Motor neuron (in vitro differentiated cells): ENCODE data around the gene LDLRAD4. TPM values are rescaled to one million over a fixed set of nuclear protein-coding genes. Genes with fewer than 3 reads are reported as not detected.

Source experiments
- ATAC-seq, 8 experiments: fragments of 200-7000 bp; cut with Tn5 transposase; replicated peaks in 6 of 8; 2 replicates each; pipeline ENCODE4 v1.8.0; 2021; ENCODE audit warnings: mild to moderate bottlenecking in 8 of 8, moderate library complexity in 8 of 8
- H3K27ac ChIP-seq, 2 donors: fragments of 250-450 bp; sonication (Bioruptor Pico); 2 replicates each; pipeline ENCODE4 v1.9.0; 2021; ENCODE audit warnings: antibody characterized with exemption in 2 of 2, mild to moderate bottlenecking in 2 of 2, moderate library complexity in 1 of 2
- H3K4me1 ChIP-seq, 2 donors: fragments of 250-450 bp; sonication (Bioruptor Pico); replicated peaks in 1 of 2; 2 replicates each; pipeline ENCODE4 v1.6.1; 2021; ENCODE audit warnings: antibody characterized with exemption in 2 of 2, mild to moderate bottlenecking in 2 of 2, moderate library complexity in 1 of 2
- H3K4me3 ChIP-seq, 5 donors: fragments of 250-450 bp; sonication (Bioruptor Pico); 2 replicates each; pipeline ENCODE4 v1.9.0; 2021; ENCODE audit warnings: antibody characterized with exemption in 5 of 5, mild to moderate bottlenecking in 5 of 5, moderate library complexity in 4 of 5
- WGBS, 10 experiments: fragments of 450-650 bp; shearing (Covaris generic); methylation state at CpG; one replicate each; pipeline ENCODE4 v1.0.0; 2022; 5-methylcytosine and 5-hydroxymethylcytosine counted together
- in situ Hi-C, 9 experiments: fragments of 400-800 bp; cut with MboI; loops; one replicate each; pipeline ENCODE4 v1.15.0; 2021; ENCODE audit warnings: low sequenced_read_pairs in 9 of 9, low pct_unique_long_range_greater_than_20kb in 2 of 9; ENCODE audit not compliant: unreplicated experiment in 9 of 9
- total RNA-seq, 8 experiments: library from RNA; unstranded; fragments of 300-600 nt; gene quantifications; 2 replicates each; pipeline versions ENCODE4 v1.2.3 to v1.2.4, GENCODE V29; 2022

The LDLRAD4 gene
- total RNA-seq, 8 experiments from 2014 or later = 0.25 to 39.8 (median 1.8) TPM

DNA sequence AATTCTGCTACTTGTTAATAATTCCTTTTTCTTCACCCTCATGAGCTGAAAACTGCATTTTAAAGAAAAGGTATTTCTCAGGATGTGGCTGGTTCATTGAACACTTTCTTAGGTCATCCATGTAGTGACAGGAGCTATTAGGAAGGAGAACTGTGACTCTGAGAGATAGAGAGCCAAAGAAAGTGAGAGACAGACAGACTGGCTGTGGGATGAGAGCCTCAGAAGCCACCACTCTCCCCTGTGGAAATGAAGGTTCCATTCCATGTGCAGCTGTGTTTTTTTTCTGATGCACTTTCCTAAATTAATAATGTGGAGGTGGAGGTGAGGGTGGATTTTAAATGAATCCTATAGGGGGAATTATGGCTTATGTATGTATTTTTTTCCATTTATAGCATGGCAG lies 394.5 kb downstream of the LDLRAD4 start:
- ATAC-seq = no peak
- in situ Hi-C loops = no loop called here
- Histone ChIP-seq H3K4me3 (no peak overlapping the region), H3K27ac (no peak overlapping the region), H3K4me1 (peaks cover 3 to 12% of the 10 kb centered on the region in 2 donors)

DNA sequence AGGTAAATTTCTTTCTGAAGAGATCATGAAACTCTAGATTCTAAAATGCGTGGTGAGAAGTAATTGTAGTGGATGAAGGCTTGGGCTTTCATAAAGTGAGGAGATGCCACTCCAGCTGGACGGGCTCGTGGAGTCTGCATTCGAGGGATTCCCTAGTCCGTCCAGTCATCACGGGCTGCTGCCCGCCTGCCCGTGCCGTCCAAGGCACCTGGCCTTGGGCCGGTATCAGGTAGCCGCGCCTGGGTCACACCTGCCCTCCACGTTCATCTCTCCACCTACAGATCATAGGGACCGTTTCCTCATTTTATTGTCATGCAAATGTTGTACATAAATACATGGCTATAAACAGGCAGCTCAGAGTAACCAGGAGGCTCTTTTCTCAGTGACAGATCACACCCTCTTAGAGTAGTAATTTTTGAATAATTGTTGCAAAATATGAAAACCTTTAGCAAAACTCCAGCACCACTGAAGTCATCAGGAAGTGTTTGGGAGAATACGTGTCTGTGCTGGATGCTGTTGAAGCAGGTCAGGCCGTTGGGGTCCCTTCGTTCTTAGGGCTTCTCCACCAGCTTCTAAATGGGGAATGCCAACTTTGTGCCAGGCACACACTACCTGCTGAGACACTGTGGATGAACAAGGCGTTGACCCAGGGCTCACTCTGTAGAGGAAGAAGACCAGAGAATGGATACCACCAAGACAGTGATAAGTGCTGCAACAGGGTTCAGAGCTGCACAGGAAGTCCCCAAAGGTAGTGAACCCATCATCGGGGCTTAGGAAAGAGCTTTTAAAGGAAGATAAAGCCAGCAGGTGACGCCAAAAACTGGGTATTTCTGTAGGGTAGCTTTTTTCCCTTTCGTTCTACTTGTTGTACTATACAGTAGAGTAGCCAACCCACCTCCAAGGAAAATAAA lies 395.3 kb downstream of the LDLRAD4 start:
- Histone ChIP-seq H3K27ac (no peak overlapping the region), H3K4me1 (peaks cover 3 to 12% of the 10 kb centered on the region in 2 donors), H3K4me3 (no peak overlapping the region)
- ATAC-seq = no peak
- in situ Hi-C loops = no loop called here
- 50 to 92% (median 83%) methylated on average over 1 to 16 of the region's 21 CpGs for WGBS, 10 experiments

DNA sequence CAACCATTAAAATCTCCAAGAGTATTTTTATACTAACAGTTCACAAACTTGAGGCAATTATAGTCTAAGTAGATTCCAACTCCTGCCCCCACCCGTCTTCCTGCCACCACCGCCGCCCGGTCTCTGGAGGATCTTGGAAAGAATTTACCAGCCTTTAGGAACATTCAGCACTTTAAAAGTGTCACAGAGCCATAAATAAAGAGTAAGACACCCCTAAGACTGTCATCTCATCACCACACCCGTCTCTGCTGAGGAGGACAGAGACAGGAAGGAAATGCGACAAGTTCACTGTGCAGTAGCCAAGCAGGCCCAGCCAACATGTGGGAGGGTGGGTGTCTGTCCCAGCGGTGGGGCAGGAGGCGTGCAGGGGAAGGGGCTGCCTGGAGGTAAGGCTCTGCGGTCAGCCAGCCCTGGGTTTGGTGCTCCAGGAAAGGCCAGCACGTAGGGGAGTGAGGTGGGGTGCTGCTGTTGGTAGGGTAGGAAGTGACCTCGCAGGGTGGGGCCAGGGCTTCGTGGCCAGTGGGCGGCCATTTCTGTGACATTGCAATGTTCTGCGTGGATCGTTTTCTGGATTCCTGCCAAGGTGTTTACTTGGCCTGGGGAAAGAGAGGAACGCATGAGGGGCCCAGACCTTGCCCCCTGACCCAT lies 396.2 kb downstream of the LDLRAD4 start:
- peaks cover 3 to 12% of the 10 kb centered on the region in 2 donors for H3K4me1 ChIP-seq
- H3K4me3 ChIP-seq = no peak overlapping the region
- ATAC-seq = peak in 2 of 8 experiments; percentile 9 to 25
- 13 to 100% (median 81%) methylated on average over 1 to 7 of the region's 16 CpGs; no CpG with 5 or more reads in 2 of the 10 experiments for WGBS, 10 experiments
- no peak overlapping the region for H3K27ac ChIP-seq
- in situ Hi-C loops = no loop called here

DNA sequence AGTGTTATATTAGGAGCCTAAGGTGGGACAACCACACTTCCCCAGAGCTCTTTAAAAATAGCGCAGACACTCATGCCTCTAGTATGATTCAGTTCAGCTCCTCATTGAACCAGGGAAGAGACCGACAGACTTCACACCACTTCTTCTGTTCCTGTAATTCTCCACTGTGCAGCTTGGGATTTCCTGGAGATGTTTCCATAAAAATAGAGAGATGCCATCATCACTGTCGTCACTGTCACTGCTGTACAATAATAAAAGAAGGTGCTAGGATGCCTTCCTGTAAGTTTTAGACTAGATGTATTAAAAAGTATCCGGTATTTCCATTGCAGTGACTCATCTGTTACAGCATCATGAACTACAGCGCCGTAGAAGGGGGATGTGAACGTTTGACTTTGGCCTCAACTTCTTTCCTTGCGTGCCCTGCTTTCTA lies 396.9 kb downstream of the LDLRAD4 start:
- in situ Hi-C loops = no loop called here
- peak in 2 of 8 experiments; percentile 4 to 53 for ATAC-seq
- WGBS, 10 experiments = 36 to 94% (median 65%) methylated on average over 1 to 7 of the region's 8 CpGs; no CpG with 5 or more reads in 1 of the 10 experiments
- H3K27ac ChIP-seq = no peak overlapping the region
- peaks cover under 1 to 11% of the 10 kb centered on the region in 2 donors for H3K4me1 ChIP-seq
- H3K4me3 ChIP-seq = no peak overlapping the region

DNA sequence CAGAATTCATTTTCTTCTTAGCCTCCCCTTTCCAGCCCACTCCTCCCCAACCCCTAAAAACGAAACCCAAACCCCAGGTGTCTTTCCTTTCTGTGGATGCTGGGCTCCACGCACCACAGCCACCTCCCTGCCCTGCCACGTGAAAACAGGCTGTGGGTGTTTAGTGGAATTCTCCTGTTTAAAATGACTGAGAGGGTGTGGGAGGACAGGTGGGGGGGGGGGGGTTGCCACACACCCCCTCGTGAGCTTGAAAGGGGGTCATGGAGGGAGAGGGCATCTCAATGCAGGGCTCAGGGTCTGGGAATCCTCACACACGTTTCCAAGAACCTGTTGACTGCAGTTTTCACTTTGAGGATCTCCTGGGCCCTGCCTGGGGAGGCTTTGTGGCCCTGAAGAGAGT lies 397.5 kb downstream of the LDLRAD4 start:
- H3K4me1 ChIP-seq = peaks cover 0 to 5% of the 10 kb centered on the region in 2 donors
- in situ Hi-C loops = no loop called here
- no peak overlapping the region for H3K27ac ChIP-seq
- WGBS, 10 experiments = 0 to 80% (median 38%) methylated on average over 1 of the region's 5 CpGs; no CpG with 5 or more reads in 7 of the 10 experiments
- no peak for ATAC-seq
- no peak overlapping the region for H3K4me3 ChIP-seq

DNA sequence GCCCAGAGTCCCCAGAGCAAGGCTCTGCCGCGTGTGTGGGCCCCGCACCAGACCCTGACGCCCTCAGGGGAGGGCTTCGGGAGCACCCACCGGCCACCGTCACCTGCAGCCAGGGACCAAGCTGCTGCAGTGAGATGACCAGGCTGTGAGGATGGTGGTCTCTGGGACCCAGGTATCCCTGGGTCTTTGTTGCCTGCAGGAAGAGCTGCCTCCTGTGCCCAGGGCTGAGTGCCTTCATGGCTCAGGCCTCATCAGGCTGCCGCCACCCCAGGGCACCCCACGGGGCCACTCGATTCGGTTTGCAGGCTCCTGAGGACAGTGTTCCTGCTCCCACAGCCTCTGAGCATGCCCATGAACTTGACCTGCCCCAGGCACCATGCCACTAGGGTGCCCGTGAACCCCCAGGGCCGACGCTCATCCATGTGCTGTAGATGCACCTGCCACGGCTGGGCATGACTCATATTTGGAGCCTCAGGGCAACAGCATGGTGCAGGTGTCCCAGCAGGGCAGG lies 398.0 kb downstream of the LDLRAD4 start:
- Histone ChIP-seq H3K27ac (no peak overlapping the region), H3K4me1 (peaks cover 0 to 2% of the 10 kb centered on the region in 2 donors), H3K4me3 (no peak overlapping the region)
- WGBS, 10 experiments = 60 to 97% (median 80%) methylated on average over 2 to 7 of the region's 15 CpGs; no CpG with 5 or more reads in 6 of the 10 experiments
- in situ Hi-C loops = no loop called here
- no peak for ATAC-seq

DNA sequence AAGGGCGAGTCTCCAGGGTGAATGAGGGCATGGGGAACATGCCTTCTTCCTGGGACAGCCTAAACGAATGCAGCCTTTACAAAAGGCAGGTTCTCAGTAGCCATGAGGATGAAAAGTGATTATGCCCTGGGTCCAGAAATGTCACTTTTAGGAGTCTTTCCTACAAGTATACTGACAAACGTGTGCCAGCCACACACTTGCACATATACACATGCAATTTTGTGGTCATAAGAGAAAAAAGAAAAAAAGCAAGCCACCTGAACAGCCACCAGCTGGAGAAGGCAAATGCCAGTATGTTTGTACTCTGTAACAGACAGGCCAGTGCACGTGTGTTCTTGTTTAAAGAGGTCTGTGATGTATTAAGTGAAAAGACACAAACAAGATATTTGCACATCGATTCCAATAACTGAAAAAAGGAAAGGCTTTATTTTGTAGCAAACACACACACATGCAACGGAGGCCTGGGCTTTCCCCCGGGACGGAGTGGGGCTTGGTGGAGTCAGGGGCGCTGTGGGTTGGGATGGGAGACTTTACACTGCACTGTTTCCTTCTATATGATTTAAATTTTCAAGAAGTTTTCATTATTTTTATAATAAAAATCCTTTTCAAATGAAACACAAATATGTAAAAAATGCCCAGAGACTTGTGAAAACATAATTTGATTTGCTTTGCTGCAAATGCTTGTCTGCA lies 399.4 kb downstream of the LDLRAD4 start:
- H3K4me1 ChIP-seq = no peaks in the 10 kb centered on the region
- no peak overlapping the region for H3K27ac ChIP-seq
- in situ Hi-C loops = no loop called here
- ATAC-seq = no peak
- 20 to 75% (median 56%) methylated on average over 1 to 9 of the region's 9 CpGs for WGBS, 10 experiments
- H3K4me3 ChIP-seq = no peak overlapping the region

DNA sequence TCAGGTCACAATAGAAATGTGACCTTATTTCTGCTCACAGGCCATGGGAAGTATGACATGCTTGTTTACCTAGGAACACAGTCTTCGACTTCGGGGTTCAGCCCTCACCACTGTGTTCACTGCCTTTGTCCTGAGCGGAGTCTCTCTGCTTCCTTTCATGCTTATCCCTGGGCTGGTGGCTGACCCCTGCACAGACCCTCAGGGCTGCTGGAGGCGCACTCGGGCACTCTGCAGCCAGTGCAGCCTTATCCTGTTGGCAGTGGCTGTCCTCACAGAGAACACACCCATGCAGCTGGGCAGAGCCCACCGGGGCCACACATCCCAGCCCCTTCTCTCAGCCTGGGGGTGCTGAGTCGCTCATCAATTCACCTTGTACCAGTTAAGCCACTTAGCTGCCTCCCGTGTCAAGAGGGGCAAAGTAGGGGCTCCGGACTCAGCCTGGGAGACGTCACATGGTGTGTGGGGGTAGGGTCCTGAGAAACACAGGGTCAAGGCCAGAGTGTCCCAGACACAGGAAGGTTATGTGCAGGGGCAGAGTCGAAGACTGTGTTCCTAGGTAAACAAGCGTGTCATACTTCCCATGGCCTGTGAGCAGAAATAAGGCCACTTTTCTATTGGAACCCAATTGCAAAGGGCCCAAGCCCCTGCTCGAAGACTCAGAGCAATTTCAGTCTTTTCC lies 400.3 kb downstream of the LDLRAD4 start:
- in situ Hi-C loops = no loop called here
- no peak overlapping the region for H3K4me3 ChIP-seq
- no peaks in the 10 kb centered on the region for H3K4me1 ChIP-seq
- no peak for ATAC-seq
- 40 to 100% (median 84%) methylated on average over 1 to 8 of the region's 13 CpGs; no CpG with 5 or more reads in 3 of the 10 experiments for WGBS, 10 experiments
- H3K27ac ChIP-seq = no peak overlapping the region

DNA sequence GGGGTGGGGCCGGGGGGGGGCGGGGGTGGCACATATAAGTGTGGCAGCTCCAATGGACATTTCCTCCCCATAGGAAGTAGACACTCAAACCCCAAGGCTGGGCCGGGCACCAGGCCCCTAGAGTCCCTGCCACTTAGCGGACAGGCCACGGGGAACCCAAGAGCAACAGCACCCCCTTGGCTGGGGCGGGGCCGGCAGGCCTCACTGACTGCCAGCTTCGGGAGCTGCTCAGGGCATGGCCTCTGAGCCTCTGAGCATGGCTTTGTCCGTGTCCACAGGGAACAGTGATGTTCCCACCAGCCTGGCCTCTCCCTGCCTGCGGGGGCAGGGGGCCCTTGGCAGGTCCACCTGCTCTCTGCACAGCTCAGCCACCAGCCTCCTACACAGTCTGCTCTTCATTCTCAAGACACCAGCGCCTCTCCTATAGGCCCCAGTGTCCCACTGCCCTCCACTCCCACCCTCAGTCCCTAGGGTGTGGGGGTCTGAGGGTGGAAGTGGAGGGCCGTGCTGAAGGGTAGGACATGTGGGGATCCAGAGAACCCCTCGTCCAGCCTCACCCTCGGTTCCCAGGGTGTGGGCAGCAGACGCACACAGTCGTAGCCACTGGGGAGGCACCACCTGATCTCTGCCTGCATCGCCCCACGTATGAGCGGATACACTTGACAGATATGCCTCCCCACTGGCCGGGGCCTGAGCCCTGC lies 401.1 kb downstream of the LDLRAD4 start:
- 50 to 100% (median 93%) methylated on average over 1 to 8 of the region's 20 CpGs; no CpG with 5 or more reads in 6 of the 10 experiments for WGBS, 10 experiments
- Histone ChIP-seq H3K4me1 (no peaks in the 10 kb centered on the region), H3K27ac (no peak overlapping the region), H3K4me3 (no peak overlapping the region)
- in situ Hi-C loops = no loop called here
- no peak for ATAC-seq

DNA sequence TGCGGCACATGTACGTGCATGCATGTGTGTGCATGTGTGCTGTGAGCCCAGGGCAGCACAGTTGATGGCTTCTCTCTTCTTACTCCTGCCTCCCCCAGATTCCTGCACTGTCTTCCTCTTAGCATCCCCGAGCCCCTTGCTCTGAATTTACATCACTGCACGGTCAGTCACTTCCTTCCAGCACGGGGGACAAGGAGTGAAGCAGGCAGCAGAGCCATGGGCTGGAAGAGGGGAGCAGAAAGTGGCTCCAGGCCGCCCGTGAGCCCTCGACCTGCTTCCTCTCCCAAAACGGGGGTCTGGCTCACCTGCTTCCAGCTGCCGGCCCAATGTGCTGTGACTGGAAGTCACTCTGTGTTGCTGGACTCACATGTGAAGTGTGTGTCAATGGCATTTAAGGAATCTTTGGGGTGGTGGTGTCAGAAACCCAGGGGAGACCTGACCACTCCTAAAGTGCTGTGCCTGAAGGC lies 401.7 kb downstream of the LDLRAD4 start:
- no peak for ATAC-seq
- no peak overlapping the region for H3K27ac ChIP-seq
- H3K4me1 ChIP-seq = no peaks in the 10 kb centered on the region
- in situ Hi-C loops = no loop called here
- H3K4me3 ChIP-seq = no peak overlapping the region
- WGBS, 10 experiments = 56 to 100% (median 84%) methylated on average over 1 to 5 of the region's 10 CpGs; no CpG with 5 or more reads in 6 of the 10 experiments

DNA sequence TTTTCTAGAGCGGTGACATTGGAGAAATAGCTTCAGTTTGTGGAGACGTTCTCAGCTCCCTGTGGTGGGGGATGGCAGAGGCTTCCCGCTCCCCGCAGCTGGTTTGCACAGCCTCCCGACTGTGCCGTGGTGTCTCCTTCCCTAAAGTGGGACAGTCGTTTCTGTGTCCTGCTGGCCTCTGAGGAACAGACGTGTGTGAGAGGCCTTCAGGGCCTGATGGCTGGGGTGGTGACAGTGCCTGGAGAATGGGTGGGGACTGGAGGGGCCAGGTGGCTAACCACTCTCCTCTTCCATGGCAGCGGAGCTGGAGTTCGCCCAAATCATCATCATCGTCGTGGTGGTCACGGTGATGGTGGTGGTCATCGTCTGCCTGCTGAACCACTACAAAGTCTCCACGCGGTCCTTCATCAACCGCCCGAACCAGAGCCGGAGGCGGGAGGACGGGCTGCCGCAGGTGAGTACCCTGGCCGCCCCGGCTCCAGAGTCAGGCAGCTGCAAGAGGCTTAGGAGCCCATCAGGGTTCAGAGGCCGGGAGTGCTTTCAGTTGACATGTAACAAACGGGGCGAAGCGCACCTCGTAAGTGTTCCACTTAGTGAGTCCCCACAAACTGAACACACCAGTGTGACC lies 402.4 kb downstream of the LDLRAD4 start:
- in situ Hi-C loops = no loop called here
- H3K4me1 ChIP-seq = no peaks in the 10 kb centered on the region
- no peak for ATAC-seq
- WGBS, 10 experiments = 20 to 100% (median 78%) methylated on average over 1 to 14 of the region's 29 CpGs; no CpG with 5 or more reads in 4 of the 10 experiments
- no peak overlapping the region for H3K4me3 ChIP-seq
- no peak overlapping the region for H3K27ac ChIP-seq
